ENCODE measurements around the gene NECTIN2.

The NECTIN2 gene

DNA sequence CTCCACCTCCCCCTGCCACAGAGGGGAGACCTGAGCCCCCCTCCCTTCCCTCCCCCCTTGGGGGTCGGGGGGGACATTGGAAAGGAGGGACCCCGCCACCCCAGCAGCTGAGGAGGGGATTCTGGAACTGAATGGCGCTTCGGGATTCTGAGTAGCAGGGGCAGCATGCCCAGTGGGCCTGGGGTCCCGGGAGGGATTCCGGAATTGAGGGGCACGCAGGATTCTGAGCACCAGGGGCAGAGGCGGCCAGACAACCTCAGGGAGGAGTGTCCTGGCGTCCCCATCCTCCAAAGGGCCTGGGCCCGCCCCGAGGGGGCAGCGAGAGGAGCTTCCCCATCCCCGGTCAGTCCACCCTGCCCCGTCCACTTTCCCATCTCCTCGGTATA is 57.1 kb downstream of the NECTIN2 start:
- no peak for TF ChIP-seq ZC3H10 (CRISPR knock-in tag; IDR thresholded peaks at IDR 0.05)
- no peak for TF ChIP-seq ZNF70 (CRISPR knock-in tag; IDR thresholded peaks at IDR 0.05)
- TF ChIP-seq BACH2 (CRISPR knock-in tag; IDR thresholded peaks at IDR 0.05; ENCODE audit: borderline replicate concordance): no peak
- TF ChIP-seq, protein P1, sequence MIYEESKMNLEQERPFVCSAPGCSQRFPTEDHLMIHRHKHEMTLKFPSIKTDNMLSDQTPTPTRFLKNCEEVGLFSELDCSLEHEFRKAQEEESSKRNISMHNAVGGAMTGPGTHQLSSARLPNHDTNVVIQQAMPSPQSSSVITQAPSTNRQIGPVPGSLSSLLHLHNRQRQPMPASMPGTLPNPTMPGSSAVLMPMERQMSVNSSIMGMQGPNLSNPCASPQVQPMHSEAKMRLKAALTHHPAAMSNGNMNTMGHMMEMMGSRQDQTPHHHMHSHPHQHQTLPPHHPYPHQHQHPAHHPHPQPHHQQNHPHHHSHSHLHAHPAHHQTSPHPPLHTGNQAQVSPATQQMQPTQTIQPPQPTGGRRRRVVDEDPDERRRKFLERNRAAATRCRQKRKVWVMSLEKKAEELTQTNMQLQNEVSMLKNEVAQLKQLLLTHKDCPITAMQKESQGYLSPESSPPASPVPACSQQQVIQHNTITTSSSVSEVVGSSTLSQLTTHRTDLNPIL (CRISPR knock-in tag; IDR thresholded peaks at IDR 0.05; ENCODE audit: low read depth): no peak
- TF ChIP-seq, protein P2, sequence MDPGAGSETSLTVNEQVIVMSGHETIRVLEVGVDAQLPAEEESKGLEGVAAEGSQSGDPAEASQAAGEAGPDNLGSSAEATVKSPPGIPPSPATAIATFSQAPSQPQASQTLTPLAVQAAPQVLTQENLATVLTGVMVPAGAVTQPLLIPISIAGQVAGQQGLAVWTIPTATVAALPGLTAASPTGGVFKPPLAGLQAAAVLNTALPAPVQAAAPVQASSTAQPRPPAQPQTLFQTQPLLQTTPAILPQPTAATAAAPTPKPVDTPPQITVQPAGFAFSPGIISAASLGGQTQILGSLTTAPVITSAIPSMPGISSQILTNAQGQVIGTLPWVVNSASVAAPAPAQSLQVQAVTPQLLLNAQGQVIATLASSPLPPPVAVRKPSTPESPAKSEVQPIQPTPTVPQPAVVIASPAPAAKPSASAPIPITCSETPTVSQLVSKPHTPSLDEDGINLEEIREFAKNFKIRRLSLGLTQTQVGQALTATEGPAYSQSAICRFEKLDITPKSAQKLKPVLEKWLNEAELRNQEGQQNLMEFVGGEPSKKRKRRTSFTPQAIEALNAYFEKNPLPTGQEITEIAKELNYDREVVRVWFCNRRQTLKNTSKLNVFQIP (CRISPR knock-in tag; IDR thresholded peaks at IDR 0.05; ENCODE audit: borderline replicate concordance, low read depth): no peak
- TF ChIP-seq, protein P3, sequence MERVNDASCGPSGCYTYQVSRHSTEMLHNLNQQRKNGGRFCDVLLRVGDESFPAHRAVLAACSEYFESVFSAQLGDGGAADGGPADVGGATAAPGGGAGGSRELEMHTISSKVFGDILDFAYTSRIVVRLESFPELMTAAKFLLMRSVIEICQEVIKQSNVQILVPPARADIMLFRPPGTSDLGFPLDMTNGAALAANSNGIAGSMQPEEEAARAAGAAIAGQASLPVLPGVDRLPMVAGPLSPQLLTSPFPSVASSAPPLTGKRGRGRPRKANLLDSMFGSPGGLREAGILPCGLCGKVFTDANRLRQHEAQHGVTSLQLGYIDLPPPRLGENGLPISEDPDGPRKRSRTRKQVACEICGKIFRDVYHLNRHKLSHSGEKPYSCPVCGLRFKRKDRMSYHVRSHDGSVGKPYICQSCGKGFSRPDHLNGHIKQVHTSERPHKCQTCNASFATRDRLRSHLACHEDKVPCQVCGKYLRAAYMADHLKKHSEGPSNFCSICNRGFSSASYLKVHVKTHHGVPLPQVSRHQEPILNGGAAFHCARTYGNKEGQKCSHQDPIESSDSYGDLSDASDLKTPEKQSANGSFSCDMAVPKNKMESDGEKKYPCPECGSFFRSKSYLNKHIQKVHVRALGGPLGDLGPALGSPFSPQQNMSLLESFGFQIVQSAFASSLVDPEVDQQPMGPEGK (CRISPR knock-in tag; IDR thresholded peaks at IDR 0.05; ENCODE audit: borderline replicate concordance): no peak
- no peak for ATAC-seq

DNA sequence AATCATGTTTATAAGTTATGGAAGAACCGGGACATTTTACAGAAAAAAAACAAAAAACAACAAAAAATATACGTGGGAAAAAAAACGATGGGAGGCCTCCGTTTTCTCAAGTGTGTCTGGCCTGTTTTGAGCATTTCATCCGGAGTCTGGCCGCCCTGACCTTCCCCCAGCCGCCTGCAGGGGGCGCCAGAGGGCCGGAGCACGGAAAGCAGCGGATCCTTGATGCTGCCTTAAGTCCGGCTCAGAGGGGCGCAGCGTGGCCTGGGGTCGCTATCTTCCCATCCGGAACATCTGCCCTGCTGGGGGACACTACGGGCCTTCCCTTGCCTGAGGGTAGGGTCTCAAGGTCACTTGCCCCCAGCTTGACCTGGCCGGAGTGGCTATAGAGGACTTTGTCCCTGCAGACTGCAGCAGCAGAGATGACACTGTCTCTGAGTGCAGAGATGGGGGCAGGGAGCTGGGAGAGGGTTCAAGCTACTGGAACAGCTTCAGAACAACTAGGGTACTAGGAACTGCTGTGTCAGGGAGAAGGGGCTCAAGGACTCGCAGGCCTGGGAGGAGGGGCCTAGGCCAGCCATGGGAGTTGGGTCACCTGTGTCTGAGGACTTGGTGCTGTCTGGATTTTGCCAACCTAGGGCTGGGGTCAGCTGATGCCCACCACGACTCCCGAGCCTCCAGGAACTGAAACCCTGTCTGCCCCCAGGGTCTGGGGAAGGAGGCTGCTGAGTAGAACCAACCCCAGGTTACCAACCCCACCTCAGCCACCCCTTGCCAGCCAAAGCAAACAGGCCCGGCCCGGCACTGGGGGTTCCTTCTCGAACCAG is 57.7 kb downstream of the NECTIN2 start:
- ATAC-seq: peak; percentile 78
- no peak for TF ChIP-seq CSDC2 (CRISPR knock-in tag; IDR thresholded peaks at IDR 0.05)
- TF ChIP-seq GLIS3 (CRISPR knock-in tag; IDR thresholded peaks at IDR 0.05): 0 out of 2 replicates have a peak, but pooled peaks have one; percentile 19
- TF ChIP-seq TOX (CRISPR knock-in tag; IDR thresholded peaks at IDR 0.05; ENCODE audit: borderline replicate concordance): no peak
- no peak for TF ChIP-seq ZFP3 (CRISPR knock-in tag; IDR thresholded peaks at IDR 0.05)
- no peak for TF ChIP-seq SNAI2 (CRISPR knock-in tag; IDR thresholded peaks at IDR 0.05)
- TF ChIP-seq ZNF565 (CRISPR knock-in tag; conservative IDR thresholded peaks at IDR 0.05; ENCODE audit: low read depth): no peak

DNA sequence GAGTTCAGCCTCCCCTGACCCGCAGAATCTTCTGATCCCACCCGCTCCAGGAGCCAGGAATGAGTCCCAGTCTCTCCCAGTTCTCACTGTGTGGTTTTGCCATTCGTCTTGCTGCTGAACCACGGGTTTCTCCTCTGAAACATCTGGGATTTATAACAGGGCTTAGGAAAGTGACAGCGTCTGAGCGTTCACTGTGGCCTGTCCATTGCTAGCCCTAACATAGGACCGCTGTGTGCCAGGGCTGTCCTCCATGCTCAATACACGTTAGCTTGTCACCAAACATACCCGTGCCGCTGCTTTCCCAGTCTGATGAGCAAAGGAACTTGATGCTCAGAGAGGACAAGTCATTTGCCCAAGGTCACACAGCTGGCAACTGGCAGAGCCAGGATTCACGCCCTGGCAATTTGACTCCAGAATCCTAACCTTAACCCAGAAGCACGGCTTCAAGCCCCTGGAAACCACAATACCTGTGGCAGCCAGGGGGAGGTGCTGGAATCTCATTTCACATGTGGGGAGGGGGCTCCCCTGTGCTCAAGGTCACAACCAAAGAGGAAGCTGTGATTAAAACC is 58.4 kb downstream of the NECTIN2 start:
- ATAC-seq: no peak
- TF ChIP-seq, protein P4, sequence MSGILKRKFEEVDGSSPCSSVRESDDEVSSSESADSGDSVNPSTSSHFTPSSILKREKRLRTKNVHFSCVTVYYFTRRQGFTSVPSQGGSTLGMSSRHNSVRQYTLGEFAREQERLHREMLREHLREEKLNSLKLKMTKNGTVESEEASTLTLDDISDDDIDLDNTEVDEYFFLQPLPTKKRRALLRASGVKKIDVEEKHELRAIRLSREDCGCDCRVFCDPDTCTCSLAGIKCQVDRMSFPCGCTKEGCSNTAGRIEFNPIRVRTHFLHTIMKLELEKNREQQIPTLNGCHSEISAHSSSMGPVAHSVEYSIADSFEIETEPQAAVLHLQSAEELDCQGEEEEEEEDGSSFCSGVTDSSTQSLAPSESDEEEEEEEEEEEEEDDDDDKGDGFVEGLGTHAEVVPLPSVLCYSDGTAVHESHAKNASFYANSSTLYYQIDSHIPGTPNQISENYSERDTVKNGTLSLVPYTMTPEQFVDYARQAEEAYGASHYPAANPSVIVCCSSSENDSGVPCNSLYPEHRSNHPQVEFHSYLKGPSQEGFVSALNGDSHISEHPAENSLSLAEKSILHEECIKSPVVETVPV (CRISPR knock-in tag; IDR thresholded peaks at IDR 0.05): no peak
- TF ChIP-seq ZFP30 (CRISPR knock-in tag; IDR thresholded peaks at IDR 0.05) (no peak), GLIS3 (CRISPR knock-in tag; IDR thresholded peaks at IDR 0.05) (no peak), ISL1 (CRISPR knock-in tag; IDR thresholded peaks at IDR 0.05) (no peak), CSDC2 (CRISPR knock-in tag; IDR thresholded peaks at IDR 0.05) (no peak), OSR1 (CRISPR knock-in tag; IDR thresholded peaks at IDR 0.05) (no peak)
- TF ChIP-seq, protein P3 (CRISPR knock-in tag; IDR thresholded peaks at IDR 0.05; ENCODE audit: borderline replicate concordance): no peak
- TF ChIP-seq, protein P1 (CRISPR knock-in tag; IDR thresholded peaks at IDR 0.05; ENCODE audit: low read depth): no peak

Data from SK-N-SH treated with all-trans-retinoic acid at 6 μM for 48 hours (cell line).